ENCODE measurements around the gene WDR1.

- TF ChIP-seq POLR2A (IDR thresholded peaks at IDR 0.05) (no peak), CTCF (IDR thresholded peaks at IDR 0.05 in 4 of 5, conservative IDR thresholded peaks at IDR 0.05 in 1 of 5) (no peak)
Measured at GRCh38 chr4:10108818-10109783, 7.5 kb downstream of the WDR1 start.
